ENCODE data around the gene RO60. TPM values are rescaled to one million over a fixed set of nuclear protein-coding genes. Genes with fewer than 3 reads are reported as not detected.

Gene RO60
- total and polyA plus RNA-seq, 2 of the 4 experiments (the other 2 are of a cell fraction): 10.9 to 161 TPM

DNA sequence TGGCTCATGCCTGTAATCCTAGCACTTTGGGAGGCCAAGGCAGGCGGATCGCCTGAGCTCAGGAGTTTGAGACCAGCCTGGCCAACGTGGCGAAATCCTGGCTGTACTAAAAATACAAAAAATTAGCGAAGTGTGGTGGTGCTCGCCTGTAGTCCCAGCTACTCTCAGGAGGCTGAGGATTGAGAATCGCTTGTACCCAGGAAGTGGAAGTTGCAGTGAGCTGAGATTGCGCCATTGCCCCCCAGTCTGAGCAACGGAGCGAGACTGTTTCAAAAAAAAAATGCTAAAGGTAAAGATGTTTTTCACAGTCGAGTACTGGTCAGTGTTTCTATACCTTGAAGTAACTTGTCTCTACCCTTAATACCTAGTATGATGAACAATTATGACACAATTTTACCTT is 34.7 kb downstream of the RO60 start:
- no TSS peak for BruUV-seq (replicated peaks)
- no peak overlapping the region for H3K9ac ChIP-seq (ENCODE audit: low read depth, low read length)
- no peak overlapping the region for H4K5ac ChIP-seq (ENCODE audit: low read depth, low read length)
- no peaks in the 10 kb centered on the region for H3K27me3 ChIP-seq (ENCODE audit: control insufficient read depth, insufficient read depth, low read length)
- no peaks in the 10 kb centered on the region for H3K4me1 ChIP-seq (ENCODE audit: control insufficient read depth, insufficient read depth, low read length)
- no peak overlapping the region for H3K4me3 ChIP-seq (ENCODE audit: insufficient read depth, low read depth, low read length)
- TF ChIP-seq RFX5 (IDR thresholded peaks at IDR 0.05; ENCODE audit: low read depth, low read length) (no peak), FOS (IDR thresholded peaks at IDR 0.05; ENCODE audit: low read depth, low read length) (no peak), RAD21 (IDR thresholded peaks at IDR 0.05; ENCODE audit: low read length) (no peak), CHD1 (IDR thresholded peaks at IDR 0.05; ENCODE audit: low read depth, low read length) (no peak), SMC3 (IDR thresholded peaks at IDR 0.05; ENCODE audit: low read depth, low read length) (no peak), RCOR1 (IDR thresholded peaks at IDR 0.05; ENCODE audit: insufficient replicate concordance, low read length) (no peak), BHLHE40 (IDR thresholded peaks at IDR 0.05; ENCODE audit: low read depth, low read length) (no peak), POLR2A (IDR thresholded peaks at IDR 0.05; ENCODE audit: low read depth, low read length) (no peak), MAZ (IDR thresholded peaks at IDR 0.05; ENCODE audit: borderline replicate concordance, low read depth, low read length) (no peak), MAFK (IDR thresholded peaks at IDR 0.05; ENCODE audit: low read depth, low read length) (no peak), NFE2L2 (IDR thresholded peaks at IDR 0.05; ENCODE audit: low read depth, low read length) (no peak), CEBPB (IDR thresholded peaks at IDR 0.05; ENCODE audit: low read depth, low read length) (no peak)
- TF ChIP-seq, protein P1, sequence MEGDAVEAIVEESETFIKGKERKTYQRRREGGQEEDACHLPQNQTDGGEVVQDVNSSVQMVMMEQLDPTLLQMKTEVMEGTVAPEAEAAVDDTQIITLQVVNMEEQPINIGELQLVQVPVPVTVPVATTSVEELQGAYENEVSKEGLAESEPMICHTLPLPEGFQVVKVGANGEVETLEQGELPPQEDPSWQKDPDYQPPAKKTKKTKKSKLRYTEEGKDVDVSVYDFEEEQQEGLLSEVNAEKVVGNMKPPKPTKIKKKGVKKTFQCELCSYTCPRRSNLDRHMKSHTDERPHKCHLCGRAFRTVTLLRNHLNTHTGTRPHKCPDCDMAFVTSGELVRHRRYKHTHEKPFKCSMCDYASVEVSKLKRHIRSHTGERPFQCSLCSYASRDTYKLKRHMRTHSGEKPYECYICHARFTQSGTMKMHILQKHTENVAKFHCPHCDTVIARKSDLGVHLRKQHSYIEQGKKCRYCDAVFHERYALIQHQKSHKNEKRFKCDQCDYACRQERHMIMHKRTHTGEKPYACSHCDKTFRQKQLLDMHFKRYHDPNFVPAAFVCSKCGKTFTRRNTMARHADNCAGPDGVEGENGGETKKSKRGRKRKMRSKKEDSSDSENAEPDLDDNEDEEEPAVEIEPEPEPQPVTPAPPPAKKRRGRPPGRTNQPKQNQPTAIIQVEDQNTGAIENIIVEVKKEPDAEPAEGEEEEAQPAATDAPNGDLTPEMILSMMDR (conservative IDR thresholded peaks at IDR 0.05; ENCODE audit: low read depth, low read length): no peak
- TF ChIP-seq, protein P2, sequence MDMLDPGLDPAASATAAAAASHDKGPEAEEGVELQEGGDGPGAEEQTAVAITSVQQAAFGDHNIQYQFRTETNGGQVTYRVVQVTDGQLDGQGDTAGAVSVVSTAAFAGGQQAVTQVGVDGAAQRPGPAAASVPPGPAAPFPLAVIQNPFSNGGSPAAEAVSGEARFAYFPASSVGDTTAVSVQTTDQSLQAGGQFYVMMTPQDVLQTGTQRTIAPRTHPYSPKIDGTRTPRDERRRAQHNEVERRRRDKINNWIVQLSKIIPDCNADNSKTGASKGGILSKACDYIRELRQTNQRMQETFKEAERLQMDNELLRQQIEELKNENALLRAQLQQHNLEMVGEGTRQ (IDR thresholded peaks at IDR 0.05; ENCODE audit: low read depth, low read length): no peak
- TF ChIP-seq, protein P3, sequence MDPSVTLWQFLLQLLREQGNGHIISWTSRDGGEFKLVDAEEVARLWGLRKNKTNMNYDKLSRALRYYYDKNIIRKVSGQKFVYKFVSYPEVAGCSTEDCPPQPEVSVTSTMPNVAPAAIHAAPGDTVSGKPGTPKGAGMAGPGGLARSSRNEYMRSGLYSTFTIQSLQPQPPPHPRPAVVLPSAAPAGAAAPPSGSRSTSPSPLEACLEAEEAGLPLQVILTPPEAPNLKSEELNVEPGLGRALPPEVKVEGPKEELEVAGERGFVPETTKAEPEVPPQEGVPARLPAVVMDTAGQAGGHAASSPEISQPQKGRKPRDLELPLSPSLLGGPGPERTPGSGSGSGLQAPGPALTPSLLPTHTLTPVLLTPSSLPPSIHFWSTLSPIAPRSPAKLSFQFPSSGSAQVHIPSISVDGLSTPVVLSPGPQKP (IDR thresholded peaks at IDR 0.05; ENCODE audit: borderline replicate concordance, low read depth, low read length): no peak
- H4K91ac ChIP-seq (ENCODE audit: insufficient read depth, low read depth, low read length): no peak overlapping the region
- H3K9me3 ChIP-seq (ENCODE audit: control insufficient read depth, insufficient read depth, low read length): no peaks in the 10 kb centered on the region
- POLR2A ChIA-PET (ENCODE audit: unreplicated experiment): no interaction called here
- H3K14ac ChIP-seq (replicated peaks; ENCODE audit: low read depth, low read length): no peak overlapping the region
- H2AFZ ChIP-seq (replicated peaks; ENCODE audit: low read length, poor library complexity): no peak overlapping the region
- no peak overlapping the region for H3K23ac ChIP-seq (ENCODE audit: low read depth, low read length)
- no peak overlapping the region for H3K18ac ChIP-seq (ENCODE audit: low read depth, low read length)
- H2BK120ac ChIP-seq (ENCODE audit: low read depth, low read length): no peak overlapping the region
- no peak for DNase-seq
- intact Hi-C loops (cut with micrococcal nuclease): no loop called here
- no peaks in the 10 kb centered on the region; the same call in 1 of the 2 replicates for H4K20me1 ChIP-seq (ENCODE audit: insufficient read depth, low read length)
- in situ Hi-C loops (cut with MboI; ENCODE audit: low sequenced_read_pairs): no loop called here
- H2AK5ac ChIP-seq (ENCODE audit: low read depth, low read length): no peak overlapping the region
- H3K27ac ChIP-seq (ENCODE audit: insufficient read depth, low read length): no peak overlapping the region
- H3K9me1 ChIP-seq (ENCODE audit: insufficient read depth, low read length): 0 out of 2 replicates have a peak, but pooled peaks cover 2% of the 10 kb centered on the region
- H2AK9ac ChIP-seq (replicated peaks; ENCODE audit: low read depth, low read length, poor library complexity): no peak overlapping the region
- H2BK5ac ChIP-seq (ENCODE audit: low read depth, low read length, poor library complexity, severe bottlenecking): no peak overlapping the region
- H2BK15ac ChIP-seq (ENCODE audit: low read depth, low read length): no peak overlapping the region
- no peak overlapping the region for H2BK20ac ChIP-seq (ENCODE audit: low read depth, low read length)
- H3K56ac ChIP-seq (ENCODE audit: extremely low read depth, insufficient read depth, low read length): no peak overlapping the region
- WGBS, 2 experiments (ENCODE audit: extremely low coverage in 2 of 2, insufficient read length in 1 of 2): 98% methylated on average over 6 of the region's 11 CpGs; no CpG with 5 or more reads in 1 of the 2 experiments
- peaks cover 0 to 6% of the 10 kb centered on the region in 2 experiments; a peak in 1 of 4 replicates for H3K79me1 ChIP-seq (ENCODE audit: low read depth in 1 of 2, low read length in 2 of 2)
- H3K4ac ChIP-seq (ENCODE audit: low read depth, low read length): no peak overlapping the region
- ATAC-seq (ENCODE audit: low read depth): no peak
- no peak overlapping the region for H4K8ac ChIP-seq (ENCODE audit: low read depth in 2 of 2, low read length in 2 of 2)
- H3K4me2 ChIP-seq (ENCODE audit: low read depth, low read length): no peak overlapping the region
- peaks cover 25% of the 10 kb centered on the region for H3K36me3 ChIP-seq (ENCODE audit: control insufficient read depth, insufficient read depth, low read length)
- CTCF ChIA-PET: no interaction called here
- dilution Hi-C loops (cut with HindIII; ENCODE audit: low sequenced_read_pairs, unreplicated experiment): no loop called here
